K562 (cell line): ENCODE data around the gene SH2D7. TPM values are rescaled to one million over a fixed set of nuclear protein-coding genes. Genes with fewer than 3 reads are reported as not detected.

Experiments
- ATAC-seq: fragments of 200-7000 bp; cut with Tn5 transposase; 3 replicates; pipeline ENCODE4 v1.9.1; 2020; ENCODE audit warnings: moderate library complexity
- BruUV-seq: library from RNA; stranded (reverse); fragments of 400-500 nt; replicated peaks from 2 replicates; lab custom pipeline; 2021; lab: Mats Ljungman, UMichigan
- CTCF ChIA-PET: fragments of 300-600 bp; formaldehyde crosslinking; extraction: SDS; loops from one replicate; lab custom pipeline; 2021; ENCODE audit warnings: low intra/inter-chr PET ratio; lab: Yijun Ruan, JAX
- POLR2A ChIA-PET: fragments of 300-600, 350-650 bp; sonication (Branson Sonifier 250); formaldehyde crosslinking; extraction: SDS; loops from one replicate; lab custom pipeline; 2021; ENCODE audit warnings: antibody characterized with exemption, inconsistent platforms; lab: Yijun Ruan, JAX
- DNase-seq, 4 experiments: peaks; one replicate each; pipeline versions ENCODE4 v3.0.0 to v3.0.0-alpha.2; 2011 to 2018; ENCODE audit warnings: low spot score in 3 of 4, mixed read lengths in 3 of 4; ENCODE audit errors: extremely low read depth in 1 of 4
- FAIRE-seq: peaks from 2 replicates; lab custom pipeline; 2011; peaks lifted over from hg19 to GRCh38; lab: Jason Lieb, UNC
- H2AFZ ChIP-seq: 2 replicates; pipeline ENCODE4 v1.6.0; 2011; ENCODE audit warnings: low read depth, low read length, control low read depth, inconsistent platforms
- H3K27ac ChIP-seq: fragments of 200-600 bp; 3 replicates; pipeline ENCODE4 v1.8.0; 2011; ENCODE audit warnings: low read depth, mild to moderate bottlenecking, control low read depth, inconsistent platforms, low read length, moderate library complexity, mixed read lengths; ENCODE audit errors: extremely low read depth
- H3K27me3 ChIP-seq, 2 experiments: fragments of 300-600 bp in 1 of 2; 2 replicates in 1 of 2; 3 replicates in 1 of 2; pipeline versions ENCODE4 v1.6.0 to v1.8.0; 2011; ENCODE audit warnings: inconsistent platforms in 2 of 2, low read length in 2 of 2, mild to moderate bottlenecking in 1 of 2, mixed read lengths in 1 of 2, moderate library complexity in 1 of 2; ENCODE audit not compliant: control insufficient read depth in 2 of 2, insufficient read depth in 2 of 2
- H3K36me3 ChIP-seq: fragments of 300-600 bp; 3 replicates; pipeline ENCODE4 v1.8.0; 2011; ENCODE audit warnings: mild to moderate bottlenecking, low read length, inconsistent platforms; ENCODE audit not compliant: control insufficient read depth, insufficient read depth
- H3K4me1 ChIP-seq, 2 experiments: fragments of 200-600 bp in 1 of 2; replicated peaks in 1 of 2; 2 replicates in 1 of 2; 3 replicates in 1 of 2; pipeline versions ENCODE4 v1.5.1 to v1.8.0; 2011; ENCODE audit warnings: inconsistent platforms in 2 of 2, low read length in 2 of 2, mild to moderate bottlenecking in 1 of 2, mixed read lengths in 1 of 2, moderate library complexity in 1 of 2; ENCODE audit not compliant: control insufficient read depth in 2 of 2, insufficient read depth in 2 of 2
- H3K4me2 ChIP-seq: 2 replicates; pipeline ENCODE4 v1.6.1; 2011; ENCODE audit warnings: low read length, control low read depth, inconsistent platforms, mixed read lengths; ENCODE audit not compliant: insufficient read depth
- H3K4me3 ChIP-seq: fragments of 200-600 bp; sonication (generic), shearing (Covaris generic); 2 replicates; pipeline ENCODE4 v1.5.1; 2016; ENCODE audit warnings: control low read depth, inconsistent platforms
- H3K79me2 ChIP-seq: fragments of 200-600 bp; 3 replicates; pipeline ENCODE4 v1.8.0; 2011; ENCODE audit warnings: low read length, inconsistent platforms; ENCODE audit not compliant: control insufficient read depth, insufficient read depth
- H3K9ac ChIP-seq, 2 experiments: 2 replicates each; pipeline versions ENCODE4 v1.6.0 to v1.6.1; 2011; ENCODE audit warnings: low read depth in 2 of 2, low read length in 2 of 2, control low read depth in 1 of 2, inconsistent platforms in 1 of 2, mild to moderate bottlenecking in 1 of 2, mixed read lengths in 1 of 2; ENCODE audit not compliant: insufficient read depth in 1 of 2
- H3K9me1 ChIP-seq: one replicate; pipeline ENCODE4 v1.6.0; 2011; ENCODE audit warnings: inconsistent platforms, mild to moderate bottlenecking, low read length, moderate library complexity; ENCODE audit not compliant: control insufficient read depth, insufficient read depth
- H3K9me3 ChIP-seq: replicated peaks from 2 replicates; pipeline ENCODE4 v1.5.1; 2011; ENCODE audit warnings: low read depth, low read length, inconsistent platforms; ENCODE audit not compliant: control insufficient read depth, insufficient read depth
- H4K20me1 ChIP-seq: replicated peaks from 2 replicates; pipeline ENCODE4 v1.6.1; 2011; ENCODE audit warnings: low read length, inconsistent platforms, mixed read lengths; ENCODE audit not compliant: control insufficient read depth, insufficient read depth
- CEBPB ChIP-seq: fragments of 450-650 bp; IDR thresholded peaks from 2 replicates; pipeline ENCODE4 v1.6.1; 2016; ENCODE audit warnings: missing genetic modification characterization, missing compliant biosample characterization
- CEBPG ChIP-seq, 3 experiments: fragments of 200-800 bp in 1 of 3; sonication (Bioruptor generic) in 1 of 3; sonication (generic) in 1 of 3; formaldehyde crosslinking in 1 of 3; IDR thresholded peaks in 2 of 3; conservative IDR thresholded peaks in 1 of 3; 2 replicates each; pipeline versions ENCODE4 v1.6.1 to v1.8.0; 2016 to 2022; ENCODE audit warnings: missing compliant biosample characterization in 2 of 3, missing genetic modification characterization in 2 of 3, mild to moderate bottlenecking in 1 of 3, missing genetic modification reagents in 1 of 3
- NUFIP1 ChIP-seq: fragments of 450-650 bp; IDR thresholded peaks from 2 replicates; pipeline ENCODE4 v1.6.1; 2018; ENCODE audit not compliant: partially characterized antibody
- TRIM24 ChIP-seq, 2 experiments: fragments of 450-650 bp; IDR thresholded peaks; 2 replicates each; pipeline ENCODE4 v1.6.1; 2016
- WGBS: fragments of 100-300 bp; shearing (Covaris generic); methylation state at CpG from one replicate; pipeline ENCODE4 v1.1.6; 2016; ENCODE audit warnings: low coverage, mixed read lengths; ENCODE audit not compliant: insufficient coverage; ENCODE audit errors: missing lambda C conversion rate; 5-methylcytosine and 5-hydroxymethylcytosine counted together
- in situ Hi-C: fragments of 300-500 bp; cut with MboI; formaldehyde crosslinking; loops from 4 replicates; pipeline ENCODE4 v1.15.0; 2018; ENCODE audit warnings: inconsistent platforms, mixed read lengths
- intact Hi-C: fragments of 100-400 bp; cut with micrococcal nuclease; formaldehyde crosslinking; loops from 2 replicates; pipeline ENCODE4 v1.14.2; 2022
- polyA plus RNA-seq, 8 experiments: library from polyadenylated mRNA; depleted of rRNA in 4 of 8; stranded (reverse) in 5 of 8; unstranded in 3 of 8; fragments of >200 nt; fragmentation: Nextera tagmentation in 2 of 8; fragmentation: Illumina TruSeq in 1 of 8; extraction: Ambion mirVana in 2 of 8; extraction: Trizol in 1 of 8; gene quantifications; 2 replicates each; pipeline versions ENCODE4 v1.2.1 to v1.2.3, GENCODE V29; 2011 to 2014; ENCODE audit warnings: inconsistent platforms in 1 of 8, missing spikeins in 1 of 8
- total RNA-seq, 7 experiments: library from RNA; depleted of rRNA in 6 of 7; stranded (reverse); fragments of >200 nt in 6 of 7; fragmentation: Illumina TruSeq in 2 of 7; extraction: Trizol in 2 of 7; gene quantifications; 2 replicates each; pipeline versions ENCODE4 v1.2.1 to v1.2.3, GENCODE V29; 2011 to 2021; ENCODE audit warnings: low replicate concordance in 1 of 7
- TF ChIP-seq, protein P1 (sequence below), 2 experiments: fragments of 450-650 bp in 1 of 2; sonication (generic) in 1 of 2; formaldehyde crosslinking in 1 of 2; IDR thresholded peaks in 1 of 2; conservative IDR thresholded peaks in 1 of 2; 2 replicates each; pipeline versions ENCODE4 v1.6.1 to v1.8.1; 2016 to 2023; ENCODE audit warnings: mild to moderate bottlenecking in 2 of 2, moderate library complexity in 2 of 2, inconsistent platforms in 1 of 2, missing genetic modification reagents in 1 of 2

The SH2D7 gene
- total and polyA plus RNA-seq, 9 of the 15 experiments (the other 6 are each of a cell fraction or from before 2014, with no cell fraction given): not detected

GRCh38 chr15:78090422-78091063 is 1.8 kb upstream of the SH2D7 start:
- FAIRE-seq (no peak), ATAC-seq (no peak), DNase-seq (no peak)
- no TSS peak for BruUV-seq
- Histone ChIP-seq H3K27me3 (peaks cover 8 to 37% of the 10 kb centered on the region in 2 experiments), H3K4me2 (no peak overlapping the region), H3K4me1 (peaks cover 0 to 2% of the 10 kb centered on the region in 2 experiments; a peak in 1 of 5 replicates), H3K9me3 (no peaks in the 10 kb centered on the region), H4K20me1 (0 out of 2 replicates have a peak, but pooled peaks cover 7% of the 10 kb centered on the region), H3K9ac (no peak overlapping the region), H2AFZ (no peak overlapping the region), H3K4me3 (no peak overlapping the region), H3K79me2 (no peaks in the 10 kb centered on the region), H3K27ac (no peak overlapping the region), H3K36me3 (no peaks in the 10 kb centered on the region)
- in situ Hi-C loops: no loop called here
- intact Hi-C loops: no loop called here
- POLR2A ChIA-PET: interaction anchor here (0.6 to 1.1 kb wide), 3 partner anchors 22 to 189 kb away, joined by 3 read pairs; no protein-coding TSS in a partner anchor
- CTCF ChIA-PET: no interaction called here
- no peak for TF ChIP-seq NUFIP1
- TF ChIP-seq, protein P1, sequence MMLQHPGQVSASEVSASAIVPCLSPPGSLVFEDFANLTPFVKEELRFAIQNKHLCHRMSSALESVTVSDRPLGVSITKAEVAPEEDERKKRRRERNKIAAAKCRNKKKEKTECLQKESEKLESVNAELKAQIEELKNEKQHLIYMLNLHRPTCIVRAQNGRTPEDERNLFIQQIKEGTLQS (IDR thresholded peaks at IDR 0.05): peak; percentile 76
- TF ChIP-seq, protein P1 (CRISPR knock-in tag; conservative IDR thresholded peaks at IDR 0.05): no peak
- TF ChIP-seq TRIM24 (IDR thresholded peaks at IDR 0.05): peak in 1 of 2 experiments; percentile 44; a peak in 1 of 4 replicates
- TF ChIP-seq CEBPG (CRISPR knock-in tag; IDR thresholded peaks at IDR 0.05): no peak
- TF ChIP-seq CEBPG (tag; conservative IDR thresholded peaks at IDR 0.05 in 1 of 2, IDR thresholded peaks at IDR 0.05 in 1 of 2): peak; percentile 62 to 64
- TF ChIP-seq CEBPB: peak; percentile 36; the same call in 1 of the 2 replicates
- TF ChIP-seq, all 486 proteins: peak for 4
- H3K9me1 ChIP-seq: no peaks in the 10 kb centered on the region
- WGBS: 0% methylated on average over 3 of the region's 3 CpGs
